Measurements from ENCODE around the gene RND2.

The RND2 gene

GRCh38 chr17:43018008-43018853 is 6.8 kb upstream of the RND2 start:
- H3K27me3 ChIP-seq (ENCODE audit: control insufficient read depth in 2 of 2, insufficient read depth in 2 of 2, low read length in 2 of 2) = no peaks in the 10 kb centered on the region
- H3K9me3 ChIP-seq (ENCODE audit: control insufficient read depth in 2 of 2, low read length in 2 of 2) = no peaks in the 10 kb centered on the region
- H3K27ac ChIP-seq (ENCODE audit: low read depth in 2 of 2, low read length in 2 of 2) = no peak overlapping the region
- H3K4me1 ChIP-seq (ENCODE audit: control insufficient read depth in 2 of 2, insufficient read depth in 2 of 2, low read length in 2 of 2) = peaks cover 13 to 18% of the 10 kb centered on the region in 2 donors
- no peak overlapping the region for H3K9ac ChIP-seq (ENCODE audit: low read depth in 1 of 2, low read length in 2 of 2)
- H3K4me3 ChIP-seq (ENCODE audit: low read length in 2 of 2) = no peak overlapping the region
- H3K36me3 ChIP-seq (ENCODE audit: control insufficient read depth in 2 of 2, insufficient read depth in 2 of 2, low read length in 2 of 2) = peaks cover 26 to 27% of the 10 kb centered on the region in 2 donors

GRCh38 chr17:43018932-43019331 is 6.1 kb upstream of the RND2 start:
- no peak overlapping the region for H3K27ac ChIP-seq (ENCODE audit: low read depth in 2 of 2, low read length in 2 of 2)

GRCh38 chr17:43019418-43019817 is 5.6 kb upstream of the RND2 start:
- no peak overlapping the region for H3K9ac ChIP-seq (ENCODE audit: low read depth in 1 of 2, low read length in 2 of 2)
- H3K4me1 ChIP-seq (ENCODE audit: control insufficient read depth in 2 of 2, insufficient read depth in 2 of 2, low read length in 2 of 2) = peaks cover 13 to 20% of the 10 kb centered on the region in 2 donors
- H3K36me3 ChIP-seq (ENCODE audit: control insufficient read depth in 2 of 2, insufficient read depth in 2 of 2, low read length in 2 of 2) = peaks cover 15% of the 10 kb centered on the region in 2 donors
- H3K27ac ChIP-seq (ENCODE audit: low read depth in 2 of 2, low read length in 2 of 2) = peak overlapping the region; percentile 6 to 23
- H3K27me3 ChIP-seq (ENCODE audit: control insufficient read depth in 2 of 2, insufficient read depth in 2 of 2, low read length in 2 of 2) = no peaks in the 10 kb centered on the region
- peak overlapping the region in 1 of 2 donors; percentile 28 for H3K4me3 ChIP-seq (ENCODE audit: low read length in 2 of 2)
- no peaks in the 10 kb centered on the region for H3K9me3 ChIP-seq (ENCODE audit: control insufficient read depth in 2 of 2, low read length in 2 of 2)

More at GRCh38 chr17:43018932-43019331, 6.1 kb upstream of the RND2 start:
- no peak overlapping the region for H3K4me3 ChIP-seq (ENCODE audit: low read length in 2 of 2)
- peaks cover 19 to 20% of the 10 kb centered on the region in 2 donors for H3K36me3 ChIP-seq (ENCODE audit: control insufficient read depth in 2 of 2, insufficient read depth in 2 of 2, low read length in 2 of 2)
- H3K9ac ChIP-seq (ENCODE audit: low read depth in 1 of 2, low read length in 2 of 2) = no peak overlapping the region
- no peaks in the 10 kb centered on the region for H3K9me3 ChIP-seq (ENCODE audit: control insufficient read depth in 2 of 2, low read length in 2 of 2)
- H3K27me3 ChIP-seq (ENCODE audit: control insufficient read depth in 2 of 2, insufficient read depth in 2 of 2, low read length in 2 of 2) = no peaks in the 10 kb centered on the region
- peaks cover 13 to 18% of the 10 kb centered on the region in 2 donors for H3K4me1 ChIP-seq (ENCODE audit: control insufficient read depth in 2 of 2, insufficient read depth in 2 of 2, low read length in 2 of 2)

- Histone ChIP-seq H3K4me1 (ENCODE audit: control insufficient read depth in 2 of 2, insufficient read depth in 2 of 2, low read length in 2 of 2) (peaks cover 17 to 24% of the 10 kb centered on the region in 2 donors), H3K36me3 (ENCODE audit: control insufficient read depth in 2 of 2, insufficient read depth in 2 of 2, low read length in 2 of 2) (peaks cover 9 to 13% of the 10 kb centered on the region in 2 donors), H3K4me3 (ENCODE audit: low read length in 2 of 2) (peak overlapping the region in 1 of 2 donors; percentile 28), H3K27ac (ENCODE audit: low read depth in 2 of 2, low read length in 2 of 2) (peak overlapping the region; percentile 6 to 23), H3K9ac (ENCODE audit: low read depth in 1 of 2, low read length in 2 of 2) (peak overlapping the region in 1 of 2 donors; percentile 24), H3K9me3 (ENCODE audit: control insufficient read depth in 2 of 2, low read length in 2 of 2) (no peaks in the 10 kb centered on the region), H3K27me3 (ENCODE audit: control insufficient read depth in 2 of 2, insufficient read depth in 2 of 2, low read length in 2 of 2) (no peaks in the 10 kb centered on the region)
Measured at GRCh38 chr17:43020030-43020621, 4.9 kb upstream of the RND2 start.

- Histone ChIP-seq H3K27me3 (ENCODE audit: control insufficient read depth in 2 of 2, insufficient read depth in 2 of 2, low read length in 2 of 2) (peaks cover 0 to 2% of the 10 kb centered on the region in 2 donors), H3K27ac (ENCODE audit: low read depth in 2 of 2, low read length in 2 of 2) (peak overlapping the region; percentile 78 to 85), H3K36me3 (ENCODE audit: control insufficient read depth in 2 of 2, insufficient read depth in 2 of 2, low read length in 2 of 2) (peaks cover 3 to 5% of the 10 kb centered on the region in 2 donors), H3K9me3 (ENCODE audit: control insufficient read depth in 2 of 2, low read length in 2 of 2) (no peaks in the 10 kb centered on the region), H3K9ac (ENCODE audit: low read depth in 1 of 2, low read length in 2 of 2) (peak overlapping the region; percentile 72 to 80), H3K4me3 (ENCODE audit: low read length in 2 of 2) (peak overlapping the region; percentile 81 to 86), H3K4me1 (ENCODE audit: control insufficient read depth in 2 of 2, insufficient read depth in 2 of 2, low read length in 2 of 2) (peaks cover 17 to 24% of the 10 kb centered on the region in 2 donors)
Measured at GRCh38 chr17:43020789-43021740, 4.0 kb upstream of the RND2 start.

GRCh38 chr17:43021741-43022512 is 3.1 kb upstream of the RND2 start, which contains the start of gene VAT1:
Gene VAT1, minus strand, starts transcription at chr17:43022385. Its CDS starts 63 bp downstream, at chr17:43022322.
- Histone ChIP-seq H3K36me3 (ENCODE audit: control insufficient read depth in 2 of 2, insufficient read depth in 2 of 2, low read length in 2 of 2) (peaks cover 3% of the 10 kb centered on the region in 2 donors), H3K4me3 (ENCODE audit: low read length in 2 of 2) (peak within 1 kb of the TSS; percentile 81 to 86), H3K9ac (ENCODE audit: low read depth in 1 of 2, low read length in 2 of 2) (peak within 1 kb of the TSS; percentile 72 to 80), H3K27ac (ENCODE audit: low read depth in 2 of 2, low read length in 2 of 2) (peak within 1 kb of the TSS; percentile 78 to 85), H3K9me3 (ENCODE audit: control insufficient read depth in 2 of 2, low read length in 2 of 2) (no peaks in the 10 kb centered on the region), H3K27me3 (ENCODE audit: control insufficient read depth in 2 of 2, insufficient read depth in 2 of 2, low read length in 2 of 2) (peaks cover 0 to 2% of the 10 kb centered on the region in 2 donors), H3K4me1 (ENCODE audit: control insufficient read depth in 2 of 2, insufficient read depth in 2 of 2, low read length in 2 of 2) (peaks cover 17 to 24% of the 10 kb centered on the region in 2 donors)

- Histone ChIP-seq H3K9me3 (ENCODE audit: control insufficient read depth in 2 of 2, low read length in 2 of 2) (no peaks in the 10 kb centered on the region), H3K4me1 (ENCODE audit: control insufficient read depth in 2 of 2, insufficient read depth in 2 of 2, low read length in 2 of 2) (peaks cover 7 to 9% of the 10 kb centered on the region in 2 donors), H3K36me3 (ENCODE audit: control insufficient read depth in 2 of 2, insufficient read depth in 2 of 2, low read length in 2 of 2) (no peaks in the 10 kb centered on the region), H3K27ac (ENCODE audit: low read depth in 2 of 2, low read length in 2 of 2) (no peak overlapping the region), H3K27me3 (ENCODE audit: control insufficient read depth in 2 of 2, insufficient read depth in 2 of 2, low read length in 2 of 2) (peaks cover 0 to 2% of the 10 kb centered on the region in 2 donors), H3K9ac (ENCODE audit: low read depth in 1 of 2, low read length in 2 of 2) (no peak overlapping the region), H3K4me3 (ENCODE audit: low read length in 2 of 2) (peak overlapping the region in 1 of 2 donors; percentile 41)
Measured at GRCh38 chr17:43025290-43025657, 243 bp downstream of the RND2 start.

- Histone ChIP-seq H3K4me3 (ENCODE audit: low read length in 2 of 2) (no peak overlapping the region), H3K27ac (ENCODE audit: low read depth in 2 of 2, low read length in 2 of 2) (no peak overlapping the region), H3K27me3 (ENCODE audit: control insufficient read depth in 2 of 2, insufficient read depth in 2 of 2, low read length in 2 of 2) (peaks cover 0 to 2% of the 10 kb centered on the region in 2 donors), H3K36me3 (ENCODE audit: control insufficient read depth in 2 of 2, insufficient read depth in 2 of 2, low read length in 2 of 2) (no peaks in the 10 kb centered on the region), H3K4me1 (ENCODE audit: control insufficient read depth in 2 of 2, insufficient read depth in 2 of 2, low read length in 2 of 2) (peaks cover 7% of the 10 kb centered on the region in 2 donors), H3K9ac (ENCODE audit: low read depth in 1 of 2, low read length in 2 of 2) (no peak overlapping the region), H3K9me3 (ENCODE audit: control insufficient read depth in 2 of 2, low read length in 2 of 2) (no peaks in the 10 kb centered on the region)
Measured at GRCh38 chr17:43025766-43026537, 921 bp downstream of the RND2 start.

Measured in mucosa of rectum (tissue), 2 donors.